GM12878 (cell line): ENCODE data around the gene NSFL1C. TPM values are rescaled to one million over a fixed set of nuclear protein-coding genes. Genes with fewer than 3 reads are reported as not detected.

Experiments
- ATAC-seq: fragments of 200-7000 bp; cut with Tn5 transposase; 3 replicates; pipeline ENCODE4 v1.9.1; 2020; ENCODE audit warnings: mild to moderate bottlenecking, moderate library complexity
- BruUV-seq: library from RNA; stranded (reverse); fragments of 400-500 nt; replicated peaks from 2 replicates; lab custom pipeline; 2021; lab: Mats Ljungman, UMichigan
- CTCF ChIA-PET: fragments of 300-600 bp; sonication (Branson Sonifier 250); formaldehyde crosslinking; extraction: SDS; loops from one replicate; lab custom pipeline; 2021; ENCODE audit warnings: inconsistent platforms; lab: Yijun Ruan, JAX
- POLR2A ChIA-PET: fragments of 350-600 bp; formaldehyde crosslinking; extraction: SDS; loops from one replicate; lab custom pipeline; 2021; ENCODE audit warnings: inconsistent platforms; lab: Charles Lee
- RAD21 ChIA-PET: fragments of 300-600 bp; sonication (Branson Sonifier 250); formaldehyde crosslinking; loops from one replicate; lab custom pipeline; 2023; ENCODE audit warnings: antibody characterized with exemption; ENCODE audit not compliant: unreplicated experiment; lab: Charles Lee
- SMC1A ChIA-PET: fragments of 300-600 bp; sonication (Branson Sonifier 250); formaldehyde crosslinking; loops from one replicate; lab custom pipeline; 2023; ENCODE audit not compliant: unreplicated experiment, uncharacterized antibody; lab: Charles Lee
- DNase-seq: peaks from one replicate; pipeline ENCODE4 v3.0.0-alpha.2; 2011; ENCODE audit warnings: low read depth, low spot score
- FAIRE-seq: peaks from 3 replicates; lab custom pipeline; 2011; peaks lifted over from hg19 to GRCh38; lab: Jason Lieb, UNC
- H2AFZ ChIP-seq: 2 replicates; pipeline ENCODE4 v1.6.0; 2011; ENCODE audit warnings: low read depth, low read length, control low read depth; ENCODE audit not compliant: control insufficient read depth
- H3K27ac ChIP-seq: 2 replicates; pipeline ENCODE4 v1.5.1; 2011; ENCODE audit warnings: control low read depth; ENCODE audit not compliant: control insufficient read depth, insufficient read depth
- H3K27me3 ChIP-seq, 2 experiments: replicated peaks in 1 of 2; 2 replicates each; pipeline versions ENCODE4 v1.6.0 to v1.6.1; 2011; ENCODE audit warnings: low read length in 1 of 2; ENCODE audit not compliant: control insufficient read depth in 2 of 2, insufficient read depth in 2 of 2
- H3K36me3 ChIP-seq, 2 experiments: 2 replicates each; pipeline ENCODE4 v1.5.1; 2011; ENCODE audit warnings: low read length in 1 of 2; ENCODE audit not compliant: control insufficient read depth in 2 of 2, insufficient read depth in 2 of 2
- H3K4me1 ChIP-seq: 2 replicates; pipeline ENCODE4 v1.6.1; 2011; ENCODE audit warnings: mild to moderate bottlenecking, low read length, moderate library complexity, mixed read lengths; ENCODE audit not compliant: control insufficient read depth, insufficient read depth
- H3K4me2 ChIP-seq: 2 replicates; pipeline ENCODE4 v1.6.0; 2011; ENCODE audit warnings: control low read depth; ENCODE audit not compliant: control insufficient read depth, insufficient read depth
- H3K4me3 ChIP-seq: fragments of 200-600 bp; sonication (generic); 2 replicates; pipeline ENCODE4 v1.5.1; 2016
- H3K79me2 ChIP-seq: 2 replicates; pipeline ENCODE4 v1.6.0; 2011; ENCODE audit warnings: low read length; ENCODE audit not compliant: control insufficient read depth, insufficient read depth
- H3K9ac ChIP-seq: 2 replicates; pipeline ENCODE4 v1.8.0; 2011; ENCODE audit warnings: low read length, control low read depth, mixed read lengths; ENCODE audit not compliant: control insufficient read depth, insufficient read depth
- H3K9me3 ChIP-seq: replicated peaks from 3 replicates; pipeline ENCODE4 v1.5.1; 2011; ENCODE audit warnings: mild to moderate bottlenecking, low read length; ENCODE audit not compliant: control insufficient read depth, insufficient read depth
- H4K20me1 ChIP-seq: 2 replicates; pipeline ENCODE4 v1.6.0; 2011; ENCODE audit not compliant: control insufficient read depth, insufficient read depth
- ATF2 ChIP-seq: IDR thresholded peaks from 2 replicates; pipeline ENCODE4 v1.6.1; 2012; ENCODE audit warnings: low read length, inconsistent platforms
- ATF7 ChIP-seq: fragments of 450-650 bp; IDR thresholded peaks from 2 replicates; pipeline ENCODE4 v1.6.1; 2016; ENCODE audit warnings: low read depth, mild to moderate bottlenecking
- BHLHE40 ChIP-seq, 2 experiments: fragments of 450-650 bp in 1 of 2; IDR thresholded peaks; 2 replicates each; pipeline ENCODE4 v1.6.1; 2011 to 2017; ENCODE audit warnings: low read depth in 2 of 2, borderline replicate concordance in 1 of 2, improper control_type of control experiment in 1 of 2, low read length in 1 of 2, mild to moderate bottlenecking in 1 of 2
- HDGF ChIP-seq: fragments of 450-650 bp; IDR thresholded peaks from 2 replicates; pipeline ENCODE4 v1.6.1; 2016; ENCODE audit warnings: antibody characterized with exemption
- IKZF1 ChIP-seq: fragments of 450-650 bp; conservative IDR thresholded peaks from 2 replicates; pipeline ENCODE4 v1.6.1; 2017; ENCODE audit warnings: antibody characterized with exemption, mild to moderate bottlenecking
- MEF2A ChIP-seq: IDR thresholded peaks from 2 replicates; pipeline ENCODE4 v1.6.1; 2011; ENCODE audit warnings: low read depth, mild to moderate bottlenecking, low read length, moderate library complexity; ENCODE audit not compliant: insufficient read depth
- MLLT1 ChIP-seq: fragments of 450-650 bp; IDR thresholded peaks from 2 replicates; pipeline ENCODE4 v1.6.1; 2016; ENCODE audit warnings: mild to moderate bottlenecking
- MTA2 ChIP-seq: fragments of 450-650 bp; IDR thresholded peaks from 2 replicates; pipeline ENCODE4 v1.6.1; 2016; ENCODE audit warnings: low read depth, mild to moderate bottlenecking, moderate library complexity
- MTA3 ChIP-seq: IDR thresholded peaks from 2 replicates; pipeline ENCODE4 v1.6.1; 2012; ENCODE audit warnings: low read length, inconsistent platforms, borderline replicate concordance
- NFIC ChIP-seq: IDR thresholded peaks from 2 replicates; pipeline ENCODE4 v1.6.1; 2012; ENCODE audit warnings: low read depth, mild to moderate bottlenecking, inconsistent platforms, low read length, moderate library complexity
- RAD21 ChIP-seq: IDR thresholded peaks from 2 replicates; pipeline ENCODE4 v1.6.1; 2011; ENCODE audit warnings: mild to moderate bottlenecking, low read depth, low read length, moderate library complexity; ENCODE audit not compliant: insufficient read depth
- RELA ChIP-seq: fragments of 450-650 bp; IDR thresholded peaks from 2 replicates; pipeline ENCODE4 v1.8.0; 2014; ENCODE audit warnings: borderline replicate concordance; ENCODE audit not compliant: partially characterized antibody
- SMARCA5 ChIP-seq: fragments of 450-650 bp; IDR thresholded peaks from 2 replicates; pipeline ENCODE4 v1.6.1; 2017; ENCODE audit warnings: mild to moderate bottlenecking
- YBX1 ChIP-seq: fragments of 450-650 bp; IDR thresholded peaks from 2 replicates; pipeline ENCODE4 v1.6.1; 2016; ENCODE audit warnings: antibody characterized with exemption
- ZBTB4 ChIP-seq: fragments of 450-650 bp; formaldehyde crosslinking; IDR thresholded peaks from 2 replicates; pipeline ENCODE4 v1.4.0; 2022; ENCODE audit warnings: mild to moderate bottlenecking, moderate library complexity
- ZZZ3 ChIP-seq: IDR thresholded peaks from 2 replicates; pipeline ENCODE4 v1.6.1; 2011; ENCODE audit warnings: low read depth; ENCODE audit not compliant: control insufficient read depth, insufficient read length
- WGBS: methylation state at CpG from one replicate; pipeline ENCODE4 v1.1.6; 2016; ENCODE audit warnings: low lambda C conversion rate; ENCODE audit not compliant: insufficient replicate concordance, insufficient coverage; ENCODE audit errors: missing lambda C conversion rate; 5-methylcytosine and 5-hydroxymethylcytosine counted together
- in situ Hi-C: fragments of 300-500 bp; cut with MboI; formaldehyde crosslinking; loops from 9 replicates; pipeline ENCODE4 v1.14.3; 2018; ENCODE audit warnings: mixed read lengths
- intact Hi-C: fragments of 100-400 bp; cut with micrococcal nuclease; formaldehyde crosslinking; loops from one replicate; pipeline ENCODE4 v1.14.2; 2022; ENCODE audit not compliant: unreplicated experiment
- polyA plus RNA-seq, 11 experiments: library from polyadenylated mRNA; depleted of rRNA in 4 of 11; unstranded in 6 of 11; stranded (reverse) in 5 of 11; fragments of >200 nt; fragmentation: Nextera tagmentation in 4 of 11; fragmentation: Illumina TruSeq in 1 of 11; extraction: Ambion mirVana in 4 of 11; extraction: Trizol in 1 of 11; gene quantifications; 1 replicate in 1 of 11; 2 replicates in 10 of 11; pipeline versions ENCODE4 v1.2.1 to v1.2.3, GENCODE V29; 2011 to 2016; ENCODE audit warnings: inconsistent platforms in 2 of 11, missing spikeins in 2 of 11, low read depth in 1 of 11
- total RNA-seq, 4 experiments: library from RNA; depleted of rRNA in 3 of 4; stranded (reverse); fragments of >200 nt in 3 of 4; fragmentation: Illumina TruSeq in 1 of 4; extraction: Trizol in 1 of 4; gene quantifications; 2 replicates each; pipeline versions ENCODE4 v1.2.1 to v1.2.3, GENCODE V29; 2013 to 2021

The NSFL1C gene
- total and polyA plus RNA-seq, 10 of the 15 experiments (the other 5 are each of a cell fraction or from before 2014, with no cell fraction given): 21.5 to 100 (median 38.1) TPM

- WGBS: 1% methylated on average over 58 of the region's 79 CpGs
- Histone ChIP-seq H3K79me2 (peaks cover 49% of the 10 kb centered on the region), H2AFZ (peak within 1 kb of the TSS; percentile 86)
- peak; percentile 79; the same call in 1 of the 2 replicates for TF ChIP-seq SMARCA5
- no peak for TF ChIP-seq ATF2
- peak; percentile 73 to 86 for TF ChIP-seq BHLHE40 (IDR thresholded peaks at IDR 0.05; ENCODE audit: borderline replicate concordance in 1 of 2, low read depth in 2 of 2, low read length in 1 of 2)
- no peak for TF ChIP-seq RAD21
- TF ChIP-seq ATF7: peak; percentile 24; the same call in 1 of the 2 replicates
- no peak for TF ChIP-seq MEF2A
- no peak for TF ChIP-seq MTA3
- TF ChIP-seq MLLT1: no peak
- TF ChIP-seq RELA: peak; percentile 17
- TF ChIP-seq NFIC: no peak
- no peak for TF ChIP-seq ZZZ3
- TF ChIP-seq ZBTB4 (CRISPR knock-in tag): no peak
- TF ChIP-seq YBX1: no peak
- TF ChIP-seq HDGF: no peak
- TF ChIP-seq IKZF1: peak; percentile 94
- no peak for TF ChIP-seq MTA2
Measured at GRCh38 chr20:1392693-1393506, 73.7 kb downstream of the NSFL1C start, which contains the start of gene FKBP1A. Gene FKBP1A (minus strand): TSS chr20:1393054. CDS start chr20:1392998, 56 bp downstream.

More at GRCh38 chr20:1392693-1393506, 73.7 kb downstream of the NSFL1C start, which contains the start of gene FKBP1A:
- peak; percentile 67 for DNase-seq
- FAIRE-seq: peak; percentile 69
- H3K9me3 ChIP-seq: no peaks in the 10 kb centered on the region
- 0 out of 2 replicates have a peak, but pooled peaks cover 3% of the 10 kb centered on the region for H4K20me1 ChIP-seq
- H3K36me3 ChIP-seq: no peaks in the 10 kb centered on the region; a peak in 1 of 4 replicates
- in situ Hi-C loops: no loop called here
- BruUV-seq: no TSS peak
- ChIA-PET CTCF (interaction anchor here (0.8 to 5.2 kb wide), 7 partner anchors 9 to 66 kb away, joined by 3 to 41 read pairs (median 15); partner anchors contain the start of gene SDCBP2), SMC1A (interaction anchor here (1.0 to 5.8 kb wide), 7 partner anchors 11 to 80 kb away, joined by 4 to 52 read pairs (median 11); partner anchors contain the start of gene SDCBP2), RAD21 (interaction anchor here (1.0 to 3.5 kb wide), 7 partner anchors 16 to 71 kb away, joined by 3 to 37 read pairs (median 6); partner anchors contain the start of gene SDCBP2), POLR2A (interaction anchor here (0.5 to 5.8 kb wide), 12 partner anchors 10 to 1083 kb away, joined by 3 to 76 read pairs (median 4); partner anchors contain the start of gene SDCBP2)
- ATAC-seq: peak; percentile 87
- H3K27ac ChIP-seq: peak within 1 kb of the TSS; percentile 67
- intact Hi-C loops: loop anchor here (5.0 kb wide), 2 partner anchors 44 to 276 kb away; partner anchors contain the start of gene PSMF1
- no peaks in the 10 kb centered on the region; a peak in 2 of 4 replicates for H3K27me3 ChIP-seq
- H3K9ac ChIP-seq: peak within 1 kb of the TSS; percentile 71
- H3K4me3 ChIP-seq: peak within 1 kb of the TSS; percentile 99
- H3K4me2 ChIP-seq: peak within 1 kb of the TSS; percentile 86
- peaks cover 10% of the 10 kb centered on the region for H3K4me1 ChIP-seq
